Testis (tissue), 2 donors: ENCODE data around the gene EFNA2.

Experiments used
- CTCF ChIP-seq, 3 experiments: fragments of 450-650 bp in 2 of 3; fragments of 200-600 bp in 1 of 3; sonication (generic) in 1 of 3; IDR thresholded peaks; one replicate each; pipeline ENCODE4 v1.5.1; 2016 to 2019; ENCODE audit warnings: antibody characterized with exemption in 3 of 3, mild to moderate bottlenecking in 2 of 3, moderate library complexity in 1 of 3
- POLR2A ChIP-seq: fragments of 450-650 bp; IDR thresholded peaks from one replicate; pipeline ENCODE4 v1.6.1; 2017; ENCODE audit warnings: antibody characterized with exemption, mild to moderate bottlenecking, moderate library complexity

DNA sequence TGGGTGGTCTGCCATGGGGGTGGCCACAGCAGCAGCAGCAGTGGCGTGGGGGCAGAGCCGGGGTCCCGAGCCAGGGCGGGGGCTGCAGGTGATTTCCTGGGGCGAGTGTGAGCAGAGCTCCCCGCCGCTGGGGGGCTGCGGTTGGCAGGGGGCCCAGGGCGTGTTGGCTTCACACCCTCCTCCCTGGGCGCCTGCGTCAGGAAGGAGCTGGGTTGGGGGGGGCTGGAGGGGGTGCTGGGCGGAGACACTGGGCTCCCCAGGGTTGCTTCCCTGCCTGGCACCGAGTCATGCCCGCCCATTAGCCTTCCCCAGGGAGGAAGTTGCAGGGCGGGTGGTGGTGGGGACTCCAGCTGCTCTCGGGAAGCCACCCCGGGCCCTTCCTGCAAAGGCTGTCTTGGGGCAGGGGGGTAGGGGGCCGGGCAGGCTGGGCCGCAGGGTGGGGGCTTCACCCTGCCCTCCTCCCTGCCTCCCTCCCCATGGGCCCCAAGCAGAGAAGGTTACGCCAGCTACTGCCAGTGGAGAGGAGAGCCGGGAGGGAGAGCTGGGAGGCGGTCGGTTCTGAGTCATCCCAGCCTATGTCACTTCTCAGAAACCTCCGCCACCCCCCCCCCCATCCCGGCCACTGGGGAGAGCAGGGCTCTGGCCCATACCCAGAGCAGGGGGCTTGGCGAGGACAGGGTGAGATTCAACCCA lies 32.7 kb upstream of the EFNA2 start:
- no peak for TF ChIP-seq POLR2A
- no peak for TF ChIP-seq CTCF (IDR thresholded peaks at IDR 0.05)
